GM23338 (cell line): ENCODE data around the gene EGFL8. TPM values are rescaled to one million over a fixed set of nuclear protein-coding genes. Genes with fewer than 3 reads are reported as not detected.

Source experiments
- ATAC-seq: fragments of 200-7000 bp; cut with Tn5 transposase; 3 replicates; pipeline ENCODE4 v1.9.1; 2020
- DNase-seq: peaks from one replicate; pipeline ENCODE4 v3.0.0-alpha.2; 2015; ENCODE audit warnings: low spot score
- H2AFZ ChIP-seq: fragments of 200-600 bp; sonication (generic); 2 replicates; pipeline ENCODE4 v1.8.0; 2016; ENCODE audit warnings: antibody characterized with exemption, mild to moderate bottlenecking, moderate library complexity
- H3F3A ChIP-seq: fragments of 200-600 bp; sonication (generic); replicated peaks from 2 replicates; pipeline ENCODE4 v1.8.0; 2017; ENCODE audit warnings: antibody characterized with exemption, mixed run types, low read depth
- H3K27ac ChIP-seq: fragments of 200-600 bp; sonication (generic); 2 replicates; pipeline ENCODE4 v1.6.1; 2016; ENCODE audit warnings: low read depth
- H3K27me3 ChIP-seq: fragments of 200-600 bp; sonication (generic); 2 replicates; pipeline ENCODE4 v1.8.0; 2016; ENCODE audit warnings: mild to moderate bottlenecking, mixed run types, moderate library complexity; ENCODE audit not compliant: insufficient read depth
- H3K36me3 ChIP-seq: fragments of 200-600 bp; sonication (generic); 2 replicates; pipeline ENCODE4 v1.8.0; 2016; ENCODE audit warnings: mild to moderate bottlenecking; ENCODE audit not compliant: insufficient read depth
- H3K4me1 ChIP-seq: fragments of 200-600 bp; sonication (generic); 2 replicates; pipeline ENCODE4 v1.8.0; 2016; ENCODE audit warnings: mild to moderate bottlenecking, moderate library complexity; ENCODE audit not compliant: insufficient read depth
- H3K4me2 ChIP-seq: fragments of 200-600 bp; sonication (generic); 2 replicates; pipeline ENCODE4 v1.7.1; 2017; ENCODE audit warnings: mixed run types
- H3K4me3 ChIP-seq: fragments of 200-600 bp; sonication (generic); 2 replicates; pipeline ENCODE4 v1.6.1; 2016; ENCODE audit warnings: mixed run types
- H3K79me2 ChIP-seq: fragments of 200-600 bp; sonication (generic); replicated peaks from 2 replicates; pipeline ENCODE4 v1.8.0; 2017; ENCODE audit warnings: mild to moderate bottlenecking; ENCODE audit not compliant: insufficient read depth
- H3K9me2 ChIP-seq: fragments of 200-600 bp; sonication (generic); 2 replicates; pipeline ENCODE4 v1.8.0; 2017; ENCODE audit not compliant: insufficient read depth
- H4K20me1 ChIP-seq: fragments of 200-600 bp; sonication (generic); replicated peaks from 2 replicates; pipeline ENCODE4 v1.8.0; 2017; ENCODE audit warnings: mild to moderate bottlenecking; ENCODE audit not compliant: insufficient read depth
- H3K27ac Mint-ChIP-seq: 2 replicates; pipeline ENCODE4 v1.8.0; 2020; ENCODE audit warnings: inconsistent platforms, mild to moderate bottlenecking, moderate library complexity, mixed read lengths
- H3K27me3 Mint-ChIP-seq: 3 replicates; pipeline ENCODE4 v1.8.0; 2022; ENCODE audit warnings: low read depth, mild to moderate bottlenecking, moderate library complexity, mixed read lengths, inconsistent platforms; ENCODE audit not compliant: insufficient read depth, poor library complexity
- H3K36me3 Mint-ChIP-seq: 3 replicates; pipeline ENCODE4 v1.8.0; 2021; ENCODE audit warnings: low read depth, mild to moderate bottlenecking, inconsistent platforms, moderate library complexity, mixed read lengths
- H3K4me1 Mint-ChIP-seq: 3 replicates; pipeline ENCODE4 v1.8.0; 2020; ENCODE audit warnings: mild to moderate bottlenecking, inconsistent platforms, mixed read lengths
- H3K4me3 Mint-ChIP-seq: 3 replicates; pipeline ENCODE4 v1.8.0; 2021; ENCODE audit warnings: moderate library complexity, mild to moderate bottlenecking, inconsistent platforms, mixed read lengths
- H3K9me3 Mint-ChIP-seq: 3 replicates; pipeline ENCODE4 v1.8.0; 2020; ENCODE audit warnings: moderate library complexity, mild to moderate bottlenecking, inconsistent platforms, mixed read lengths
- CREB1 ChIP-seq: fragments of 250-450 bp; sonication (Bioruptor Pico); IDR thresholded peaks from 2 replicates; pipeline ENCODE4 v1.5.0; 2020; ENCODE audit warnings: low read depth, mild to moderate bottlenecking, moderate library complexity
- CTCF ChIP-seq, 2 experiments: fragments of 200-600 bp in 1 of 2; sonication (generic) in 1 of 2; conservative IDR thresholded peaks; 2 replicates each; pipeline versions ENCODE4 v1.5.1 to v1.6.1; 2016 to 2017; ENCODE audit warnings: antibody characterized with exemption in 2 of 2, low read depth in 2 of 2, mild to moderate bottlenecking in 2 of 2, moderate library complexity in 1 of 2
- ETS1 ChIP-seq: IDR thresholded peaks from 2 replicates; pipeline ENCODE4 v1.6.1; 2016; ENCODE audit warnings: antibody characterized with exemption
- EZH2 ChIP-seq: fragments of 200-600 bp; sonication (generic); IDR thresholded peaks from one replicate; pipeline ENCODE4 v1.8.0; 2017; ENCODE audit warnings: antibody characterized with exemption, mild to moderate bottlenecking, low read depth; ENCODE audit not compliant: unreplicated experiment
- EZH2phosphoT487 ChIP-seq: fragments of 200-600 bp; sonication (generic); IDR thresholded peaks from one replicate; pipeline ENCODE4 v1.8.1; 2018; ENCODE audit warnings: antibody characterized with exemption; ENCODE audit not compliant: unreplicated experiment
- JUNB ChIP-seq: IDR thresholded peaks from one replicate; pipeline ENCODE4 v1.6.1; 2016; ENCODE audit warnings: antibody characterized with exemption; ENCODE audit not compliant: unreplicated experiment
- NANOG ChIP-seq: IDR thresholded peaks from 2 replicates; pipeline ENCODE4 v1.6.1; 2016; ENCODE audit warnings: antibody characterized with exemption, borderline replicate concordance
- REST ChIP-seq: IDR thresholded peaks from one replicate; pipeline ENCODE4 v1.6.1; 2018; ENCODE audit warnings: antibody characterized with exemption; ENCODE audit not compliant: unreplicated experiment
- STAT1 ChIP-seq: IDR thresholded peaks from one replicate; pipeline ENCODE4 v1.6.1; 2016; ENCODE audit warnings: antibody characterized with exemption; ENCODE audit not compliant: unreplicated experiment
- ZNF114 ChIP-seq: fragments of 250-450 bp; sonication (Bioruptor Pico); IDR thresholded peaks from 2 replicates; pipeline ENCODE4 v1.5.0; 2020; ENCODE audit warnings: mild to moderate bottlenecking, moderate library complexity
- polyA plus RNA-seq: library from polyadenylated mRNA; unstranded; fragments of >200 nt; fragmentation: Nextera tagmentation; extraction: Ambion mirVana; gene quantifications from 2 replicates; pipeline ENCODE4 v1.2.1, GENCODE V29; 2016
- total RNA-seq: library from RNA; depleted of rRNA; stranded (reverse); fragments of >200 nt; shearing (Covaris generic); gene quantifications from 2 replicates; pipeline ENCODE4 v1.2.3, GENCODE V29; 2014

The EGFL8 gene
- total and polyA plus RNA-seq, 2 experiments from 2014 or later: 6.1 to 7.4 TPM

- peak overlapping the region; percentile 90 for H3K4me3 Mint-ChIP-seq
- no peaks in the 10 kb centered on the region for H3K27me3 ChIP-seq
- H3K27me3 Mint-ChIP-seq: peaks cover 13% of the 10 kb centered on the region
- H2AFZ ChIP-seq: peak overlapping the region; percentile 53; the same call in 1 of the 2 replicates
- H4K20me1 ChIP-seq: 0 out of 2 replicates have a peak, but pooled peaks cover 5% of the 10 kb centered on the region
- no peak for TF ChIP-seq ETS1
- TF ChIP-seq REST: no peak
- TF ChIP-seq EZH2: no peak
- TF ChIP-seq NANOG: no peak
- no peak for TF ChIP-seq CTCF (conservative IDR thresholded peaks at IDR 0.05; ENCODE audit: low read depth in 2 of 2)
- no peak for TF ChIP-seq ZNF114 (CRISPR knock-in tag)
- no peak for TF ChIP-seq EZH2phosphoT487
- TF ChIP-seq CREB1 (CRISPR knock-in tag): no peak
- no peak for TF ChIP-seq STAT1
- no peak for TF ChIP-seq JUNB
- peaks cover 16% of the 10 kb centered on the region for H3K36me3 Mint-ChIP-seq
- H3K36me3 ChIP-seq: 0 out of 2 replicates have a peak, but pooled peaks cover 5% of the 10 kb centered on the region
- no peaks in the 10 kb centered on the region for H3K9me3 Mint-ChIP-seq
- DNase-seq: no peak
- ATAC-seq: no peak
- peak overlapping the region; percentile 96 for H3K4me2 ChIP-seq
- peaks cover 20% of the 10 kb centered on the region for H3K79me2 ChIP-seq
- H3K4me3 ChIP-seq: peak overlapping the region; percentile 96
- H3K27ac Mint-ChIP-seq: peak overlapping the region; percentile 93
- H3K27ac ChIP-seq: peak overlapping the region; percentile 62; the same call in 1 of the 2 replicates
- peaks cover 22% of the 10 kb centered on the region for H3K4me1 ChIP-seq
- peaks cover 10% of the 10 kb centered on the region; the same call in 1 of the 2 replicates for H3F3A ChIP-seq
- peaks cover 23% of the 10 kb centered on the region for H3K4me1 Mint-ChIP-seq
- H3K9me2 ChIP-seq: no peaks in the 10 kb centered on the region
Observed at GRCh38 chr6:32129297-32130088, 34.9 kb upstream of the EGFL8 start.
